K562 (cell line): ENCODE data around the gene PARPBP. TPM values are rescaled to one million over a fixed set of nuclear protein-coding genes. Genes with fewer than 3 reads are reported as not detected.

Experiments used
- CBX5 ChIP-seq: IDR thresholded peaks from 2 replicates; pipeline ENCODE4 v1.6.1; 2014; ENCODE audit warnings: low read depth, borderline replicate concordance
- DPF2 ChIP-seq: fragments of 450-650 bp; IDR thresholded peaks from 2 replicates; pipeline ENCODE4 v1.6.1; 2016
- EP300 ChIP-seq: IDR thresholded peaks from 2 replicates; pipeline ENCODE4 v1.6.1; 2012; ENCODE audit warnings: low read length, improper control_type of control experiment
- FOXM1 ChIP-seq, 2 experiments: fragments of 450-650 bp in 1 of 2; sonication (generic) in 1 of 2; formaldehyde crosslinking in 1 of 2; IDR thresholded peaks; 2 replicates each; pipeline versions ENCODE4 v1.6.1 to v1.9.0; 2017 to 2022; ENCODE audit warnings: low read depth in 2 of 2, mild to moderate bottlenecking in 2 of 2, missing genetic modification reagents in 1 of 2, moderate library complexity in 1 of 2
- KHSRP ChIP-seq: fragments of 450-650 bp; IDR thresholded peaks from 2 replicates; pipeline ENCODE4 v1.6.1; 2017
- KLF16 ChIP-seq: IDR thresholded peaks from 2 replicates; pipeline ENCODE4 v1.6.1; 2016; ENCODE audit warnings: antibody characterized with exemption
- MEF2D ChIP-seq: conservative IDR thresholded peaks from 2 replicates; pipeline ENCODE4 v1.6.1; 2016; ENCODE audit warnings: low read depth, missing genetic modification characterization, missing compliant biosample characterization
- NEUROD1 ChIP-seq: fragments of 150-350 bp; IDR thresholded peaks from 2 replicates; pipeline ENCODE4 v1.6.1; 2014; ENCODE audit warnings: borderline replicate concordance, low read length, low read depth; ENCODE audit not compliant: partially characterized antibody
- RBM34 ChIP-seq: fragments of 200-400 bp; formaldehyde crosslinking; IDR thresholded peaks from 2 replicates; pipeline ENCODE4 v1.6.1; 2018; ENCODE audit warnings: low read length, borderline replicate concordance; ENCODE audit not compliant: insufficient read depth
- SAP30 ChIP-seq: fragments of 200-600 bp; sonication (generic); IDR thresholded peaks from 2 replicates; pipeline ENCODE4 v1.6.1; 2012; ENCODE audit warnings: borderline replicate concordance, low read depth, mild to moderate bottlenecking, moderate library complexity, low read length, control low read depth, inconsistent platforms; ENCODE audit not compliant: insufficient read depth, poor library complexity, severe bottlenecking
- SNIP1 ChIP-seq: fragments of 450-650 bp; IDR thresholded peaks from 2 replicates; pipeline ENCODE4 v1.7.1; 2017; ENCODE audit warnings: low read depth, mild to moderate bottlenecking
- STAG1 ChIP-seq: sonication (generic); formaldehyde crosslinking; IDR thresholded peaks from 2 replicates; pipeline ENCODE4 v1.5.0; 2020; ENCODE audit warnings: missing genetic modification reagents, borderline replicate concordance
- TAF15 ChIP-seq: fragments of 200-400 bp; formaldehyde crosslinking; IDR thresholded peaks from 2 replicates; pipeline ENCODE4 v1.6.1; 2017; ENCODE audit warnings: mild to moderate bottlenecking, low read depth, low read length, moderate library complexity
- XRCC5 ChIP-seq: fragments of 200-400 bp; formaldehyde crosslinking; IDR thresholded peaks from 2 replicates; pipeline ENCODE4 v1.6.1; 2017; ENCODE audit warnings: low read depth, mild to moderate bottlenecking, low read length
- ZKSCAN8 ChIP-seq: fragments of 200-800 bp; sonication (Bioruptor generic); IDR thresholded peaks from 2 replicates; pipeline ENCODE4 v1.6.1; 2016; ENCODE audit warnings: missing genetic modification characterization, missing compliant biosample characterization
- ZNF696 ChIP-seq: fragments of 250-450 bp; sonication (Bioruptor Pico); conservative IDR thresholded peaks from 2 replicates; pipeline ENCODE4 v1.4.0; 2020; ENCODE audit warnings: mild to moderate bottlenecking, moderate library complexity
- ZNF699 ChIP-seq: fragments of 250-450 bp; sonication (Bioruptor Pico); IDR thresholded peaks from 2 replicates; pipeline ENCODE4 v1.8.0; 2021; ENCODE audit warnings: mild to moderate bottlenecking, moderate library complexity; ENCODE audit not compliant: insufficient replicate concordance
- polyA plus RNA-seq, 8 experiments: library from polyadenylated mRNA; depleted of rRNA in 4 of 8; stranded (reverse) in 5 of 8; unstranded in 3 of 8; fragments of >200 nt; fragmentation: Nextera tagmentation in 2 of 8; fragmentation: Illumina TruSeq in 1 of 8; extraction: Ambion mirVana in 2 of 8; extraction: Trizol in 1 of 8; gene quantifications; 2 replicates each; pipeline versions ENCODE4 v1.2.1 to v1.2.3, GENCODE V29; 2011 to 2014; ENCODE audit warnings: inconsistent platforms in 1 of 8, missing spikeins in 1 of 8
- total RNA-seq, 7 experiments: library from RNA; depleted of rRNA in 6 of 7; stranded (reverse); fragments of >200 nt in 6 of 7; fragmentation: Illumina TruSeq in 2 of 7; extraction: Trizol in 2 of 7; gene quantifications; 2 replicates each; pipeline versions ENCODE4 v1.2.1 to v1.2.3, GENCODE V29; 2011 to 2021; ENCODE audit warnings: low replicate concordance in 1 of 7
- TF ChIP-seq, protein P1 (sequence below): sonication (generic); formaldehyde crosslinking; IDR thresholded peaks from 2 replicates; pipeline ENCODE4 v1.8.0; 2022; ENCODE audit warnings: mild to moderate bottlenecking, missing genetic modification reagents, borderline replicate concordance
- TF ChIP-seq, protein P2 (sequence below), 3 experiments: IDR thresholded peaks in 2 of 3; conservative IDR thresholded peaks in 1 of 3; 2 replicates each; pipeline ENCODE4 v1.5.1; 2011 to 2012; ENCODE audit warnings: low read length in 3 of 3, mild to moderate bottlenecking in 3 of 3, control low read depth in 2 of 3, improper control_type of control experiment in 1 of 3, inconsistent platforms in 1 of 3, low read depth in 1 of 3, mixed read lengths in 1 of 3, moderate library complexity in 1 of 3; ENCODE audit not compliant: insufficient read depth in 2 of 3
- TF ChIP-seq, protein P3 (sequence below), 2 experiments: fragments of 450-650 bp in 1 of 2; IDR thresholded peaks; 2 replicates each; pipeline ENCODE4 v1.6.1; 2011 to 2017; ENCODE audit warnings: low read depth in 2 of 2, antibody characterized with exemption in 1 of 2, borderline replicate concordance in 1 of 2, low read length in 1 of 2, mild to moderate bottlenecking in 1 of 2, mixed read lengths in 1 of 2; ENCODE audit not compliant: control insufficient read depth in 1 of 2

The PARPBP gene
- total and polyA plus RNA-seq, 9 of the 15 experiments (the other 6 are each of a cell fraction or from before 2014, with no cell fraction given) = 26.1 to 62.5 (median 49.0) TPM

DNA sequence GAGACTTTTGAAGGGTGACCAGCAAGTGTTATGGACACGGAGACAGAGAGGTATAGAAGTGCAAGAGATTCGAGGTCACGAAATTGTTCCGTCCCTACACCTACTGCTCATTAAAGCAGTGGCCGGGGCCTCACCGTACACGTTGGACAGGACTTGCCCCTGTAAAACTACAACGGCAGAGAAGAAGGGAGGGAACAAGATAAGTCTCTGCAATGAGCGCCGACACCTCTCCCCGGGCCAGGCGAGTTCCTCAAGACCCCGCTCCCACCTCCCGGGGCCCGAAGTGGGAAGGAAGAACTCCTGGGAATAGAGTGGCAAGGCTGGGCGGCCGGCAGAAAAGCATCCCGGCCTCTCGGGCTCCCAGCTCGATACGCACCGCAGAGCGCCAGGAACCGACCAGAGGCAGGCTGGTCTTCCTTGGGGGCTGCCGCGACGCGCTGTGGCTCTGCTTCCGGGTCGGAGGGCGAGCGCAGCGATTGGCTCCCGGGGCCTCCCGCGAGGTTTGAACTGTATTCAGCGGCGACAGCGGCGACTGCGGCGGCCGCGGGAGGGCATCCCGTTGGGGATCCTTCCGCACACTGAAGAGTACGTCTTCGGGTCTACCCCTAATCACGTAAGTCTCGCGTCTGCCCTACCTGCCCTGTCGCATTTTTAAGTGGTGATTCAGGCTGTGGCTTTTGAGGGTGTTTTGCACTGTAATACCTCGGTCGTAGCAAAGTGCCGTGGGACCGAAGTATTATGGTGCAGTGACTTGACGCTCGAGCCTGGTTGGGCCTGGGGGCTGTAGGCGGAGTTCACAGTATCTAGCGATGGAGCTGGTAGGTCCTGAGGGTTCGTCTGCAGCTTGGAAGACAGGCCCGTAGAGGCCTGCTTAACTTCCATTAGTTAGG is at the start of gene PARPBP, which contains the start of gene NUP37 (continued):
- 0 out of 2 replicates have a peak, but pooled peaks have one; percentile 53 for TF ChIP-seq CBX5
- no peak for TF ChIP-seq KHSRP
- TF ChIP-seq FOXM1 (IDR thresholded peaks at IDR 0.05; ENCODE audit: low read depth) = peak; percentile 98
- peak; percentile 99 for TF ChIP-seq FOXM1 (CRISPR knock-in tag; IDR thresholded peaks at IDR 0.05; ENCODE audit: low read depth)
- no peak for TF ChIP-seq EP300
- TF ChIP-seq SNIP1 = no peak
- no peak for TF ChIP-seq MEF2D
- TF ChIP-seq, protein P1, sequence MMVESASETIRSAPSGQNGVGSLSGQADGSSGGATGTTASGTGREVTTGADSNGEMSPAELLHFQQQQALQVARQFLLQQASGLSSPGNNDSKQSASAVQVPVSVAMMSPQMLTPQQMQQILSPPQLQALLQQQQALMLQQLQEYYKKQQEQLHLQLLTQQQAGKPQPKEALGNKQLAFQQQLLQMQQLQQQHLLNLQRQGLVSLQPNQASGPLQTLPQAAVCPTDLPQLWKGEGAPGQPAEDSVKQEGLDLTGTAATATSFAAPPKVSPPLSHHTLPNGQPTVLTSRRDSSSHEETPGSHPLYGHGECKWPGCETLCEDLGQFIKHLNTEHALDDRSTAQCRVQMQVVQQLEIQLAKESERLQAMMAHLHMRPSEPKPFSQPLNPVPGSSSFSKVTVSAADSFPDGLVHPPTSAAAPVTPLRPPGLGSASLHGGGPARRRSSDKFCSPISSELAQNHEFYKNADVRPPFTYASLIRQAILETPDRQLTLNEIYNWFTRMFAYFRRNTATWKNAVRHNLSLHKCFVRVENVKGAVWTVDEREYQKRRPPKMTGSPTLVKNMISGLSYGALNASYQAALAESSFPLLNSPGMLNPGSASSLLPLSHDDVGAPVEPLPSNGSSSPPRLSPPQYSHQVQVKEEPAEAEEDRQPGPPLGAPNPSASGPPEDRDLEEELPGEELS (CRISPR knock-in tag) = no peak; the same call in 1 of the 2 replicates
- TF ChIP-seq RBM34 = no peak
- TF ChIP-seq ZNF696 = no peak
- TF ChIP-seq NEUROD1 = peak; percentile 24
- no peak for TF ChIP-seq KLF16
- peak; percentile 97 for TF ChIP-seq SAP30
- TF ChIP-seq STAG1 (CRISPR knock-in tag) = no peak
- TF ChIP-seq, protein P2, sequence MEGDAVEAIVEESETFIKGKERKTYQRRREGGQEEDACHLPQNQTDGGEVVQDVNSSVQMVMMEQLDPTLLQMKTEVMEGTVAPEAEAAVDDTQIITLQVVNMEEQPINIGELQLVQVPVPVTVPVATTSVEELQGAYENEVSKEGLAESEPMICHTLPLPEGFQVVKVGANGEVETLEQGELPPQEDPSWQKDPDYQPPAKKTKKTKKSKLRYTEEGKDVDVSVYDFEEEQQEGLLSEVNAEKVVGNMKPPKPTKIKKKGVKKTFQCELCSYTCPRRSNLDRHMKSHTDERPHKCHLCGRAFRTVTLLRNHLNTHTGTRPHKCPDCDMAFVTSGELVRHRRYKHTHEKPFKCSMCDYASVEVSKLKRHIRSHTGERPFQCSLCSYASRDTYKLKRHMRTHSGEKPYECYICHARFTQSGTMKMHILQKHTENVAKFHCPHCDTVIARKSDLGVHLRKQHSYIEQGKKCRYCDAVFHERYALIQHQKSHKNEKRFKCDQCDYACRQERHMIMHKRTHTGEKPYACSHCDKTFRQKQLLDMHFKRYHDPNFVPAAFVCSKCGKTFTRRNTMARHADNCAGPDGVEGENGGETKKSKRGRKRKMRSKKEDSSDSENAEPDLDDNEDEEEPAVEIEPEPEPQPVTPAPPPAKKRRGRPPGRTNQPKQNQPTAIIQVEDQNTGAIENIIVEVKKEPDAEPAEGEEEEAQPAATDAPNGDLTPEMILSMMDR (IDR thresholded peaks at IDR 0.05 in 2 of 3, conservative IDR thresholded peaks at IDR 0.05 in 1 of 3; ENCODE audit: insufficient read depth in 2 of 3, low read depth in 1 of 3, low read length in 3 of 3) = peak in 2 of 3 experiments; percentile 8 to 25; a peak in 1 of 6 replicates
- TF ChIP-seq DPF2 = peak; percentile 66
- TF ChIP-seq ZKSCAN8 (CRISPR knock-in tag) = no peak
- TF ChIP-seq TAF15 = no peak
- TF ChIP-seq XRCC5 = no peak
- TF ChIP-seq, protein P3, sequence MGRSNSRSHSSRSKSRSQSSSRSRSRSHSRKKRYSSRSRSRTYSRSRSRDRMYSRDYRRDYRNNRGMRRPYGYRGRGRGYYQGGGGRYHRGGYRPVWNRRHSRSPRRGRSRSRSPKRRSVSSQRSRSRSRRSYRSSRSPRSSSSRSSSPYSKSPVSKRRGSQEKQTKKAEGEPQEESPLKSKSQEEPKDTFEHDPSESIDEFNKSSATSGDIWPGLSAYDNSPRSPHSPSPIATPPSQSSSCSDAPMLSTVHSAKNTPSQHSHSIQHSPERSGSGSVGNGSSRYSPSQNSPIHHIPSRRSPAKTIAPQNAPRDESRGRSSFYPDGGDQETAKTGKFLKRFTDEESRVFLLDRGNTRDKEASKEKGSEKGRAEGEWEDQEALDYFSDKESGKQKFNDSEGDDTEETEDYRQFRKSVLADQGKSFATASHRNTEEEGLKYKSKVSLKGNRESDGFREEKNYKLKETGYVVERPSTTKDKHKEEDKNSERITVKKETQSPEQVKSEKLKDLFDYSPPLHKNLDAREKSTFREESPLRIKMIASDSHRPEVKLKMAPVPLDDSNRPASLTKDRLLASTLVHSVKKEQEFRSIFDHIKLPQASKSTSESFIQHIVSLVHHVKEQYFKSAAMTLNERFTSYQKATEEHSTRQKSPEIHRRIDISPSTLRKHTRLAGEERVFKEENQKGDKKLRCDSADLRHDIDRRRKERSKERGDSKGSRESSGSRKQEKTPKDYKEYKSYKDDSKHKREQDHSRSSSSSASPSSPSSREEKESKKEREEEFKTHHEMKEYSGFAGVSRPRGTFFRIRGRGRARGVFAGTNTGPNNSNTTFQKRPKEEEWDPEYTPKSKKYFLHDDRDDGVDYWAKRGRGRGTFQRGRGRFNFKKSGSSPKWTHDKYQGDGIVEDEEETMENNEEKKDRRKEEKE (IDR thresholded peaks at IDR 0.05; ENCODE audit: borderline replicate concordance in 1 of 2, control insufficient read depth in 1 of 2, low read depth in 2 of 2, low read length in 1 of 2) = no peak
- no peak for TF ChIP-seq ZNF699 (CRISPR knock-in tag)
